H1 (cell line): ENCODE results near the gene WDR7. TPM values are rescaled to one million over a fixed set of nuclear protein-coding genes. Genes with fewer than 3 reads are reported as not detected.

ENCODE experiments used
- CTCF ChIA-PET: fragments of 300-600 bp; sonication (Branson Sonifier 250); formaldehyde crosslinking; loops from one replicate; lab custom pipeline; 2021; ENCODE audit not compliant: partially characterized antibody; lab: Charles Lee
- POLR2A ChIA-PET: fragments of 300-600 bp; sonication (Branson Sonifier 250); formaldehyde crosslinking; loops from one replicate; lab custom pipeline; 2021; ENCODE audit warnings: inconsistent platforms; ENCODE audit not compliant: partially characterized antibody; lab: Charles Lee
- DNase-seq, 2 experiments: peaks; one replicate each; pipeline versions ENCODE4 v3.0.0 to v3.0.0-alpha.2; 2010 to 2022; ENCODE audit warnings: low spot score in 2 of 2, low read depth in 1 of 2, mixed read lengths in 1 of 2
- FAIRE-seq: peaks from 2 replicates; lab custom pipeline; 2011; peaks lifted over from hg19 to GRCh38; lab: Jason Lieb, UNC
- H2AFZ ChIP-seq: 2 replicates; pipeline ENCODE4 v1.8.1; 2012; ENCODE audit warnings: low read length, inconsistent platforms
- H2AK5ac ChIP-seq: 2 replicates; pipeline ENCODE4 v1.6.1; 2013; ENCODE audit warnings: low read depth, low read length
- H2BK120ac ChIP-seq: replicated peaks from 2 replicates; pipeline ENCODE3; 2013; ENCODE audit warnings: low read depth, low read length, inconsistent platforms
- H2BK12ac ChIP-seq: 2 replicates; pipeline ENCODE4 v1.6.1; 2013; ENCODE audit warnings: low read depth, low read length
- H2BK15ac ChIP-seq: 2 replicates; pipeline ENCODE4 v1.6.1; 2013; ENCODE audit warnings: low read length
- H2BK20ac ChIP-seq: 2 replicates; pipeline ENCODE4 v1.6.1; 2013; ENCODE audit warnings: low read length
- H2BK5ac ChIP-seq: 2 replicates; pipeline ENCODE4 v1.6.1; 2013; ENCODE audit warnings: low read depth, low read length
- H3K14ac ChIP-seq: 2 replicates; pipeline ENCODE4 v1.6.1; 2013; ENCODE audit warnings: inconsistent platforms; ENCODE audit not compliant: insufficient read length
- H3K18ac ChIP-seq: 2 replicates; pipeline ENCODE4 v1.6.1; 2013; ENCODE audit warnings: low read length; ENCODE audit errors: extremely low read depth
- H3K23ac ChIP-seq: 2 replicates; pipeline ENCODE4 v1.6.1; 2013; ENCODE audit warnings: inconsistent platforms; ENCODE audit not compliant: insufficient read length
- H3K23me2 ChIP-seq: 2 replicates; pipeline ENCODE4 v1.6.1; 2013; ENCODE audit warnings: low read depth, low read length
- H3K27ac ChIP-seq: 2 replicates; pipeline ENCODE4 v1.6.1; 2011; ENCODE audit warnings: low read depth, low read length, inconsistent platforms
- H3K27me3 ChIP-seq, 4 experiments: replicated peaks in 1 of 4; 1 replicate in 1 of 4; 2 replicates in 3 of 4; pipeline versions ENCODE4 v1.6.1 to v1.8.1; 2011 to 2013; ENCODE audit warnings: low read length in 3 of 4, mild to moderate bottlenecking in 3 of 4, inconsistent platforms in 2 of 4, mixed read lengths in 2 of 4, moderate library complexity in 1 of 4; ENCODE audit not compliant: control insufficient read depth in 3 of 4, insufficient read depth in 3 of 4; ENCODE audit errors: extremely low read depth in 1 of 4
- H3K36me3 ChIP-seq, 4 experiments: 2 replicates each; pipeline versions ENCODE4 v1.6.1 to v1.8.1; 2011 to 2013; ENCODE audit warnings: mild to moderate bottlenecking in 4 of 4, low read length in 3 of 4, moderate library complexity in 2 of 4, control low read depth in 1 of 4, inconsistent platforms in 1 of 4; ENCODE audit not compliant: insufficient read depth in 4 of 4, control insufficient read depth in 2 of 4
- H3K4ac ChIP-seq: replicated peaks from 2 replicates; pipeline ENCODE3; 2013; ENCODE audit warnings: low read length, low read depth, mixed read lengths, inconsistent platforms; ENCODE audit not compliant: insufficient read length
- H3K4me1 ChIP-seq, 4 experiments: replicated peaks in 1 of 4; 1 replicate in 1 of 4; 2 replicates in 3 of 4; pipeline versions ENCODE4 v1.6.1 to v1.8.1; 2011 to 2013; ENCODE audit warnings: low read length in 3 of 4, inconsistent platforms in 2 of 4, mixed read lengths in 1 of 4; ENCODE audit not compliant: insufficient read depth in 4 of 4, control insufficient read depth in 3 of 4
- H3K4me2 ChIP-seq, 2 experiments: 2 replicates each; pipeline versions ENCODE4 v1.6.1 to v1.8.1; 2011 to 2013; ENCODE audit warnings: low read depth in 2 of 2, low read length in 2 of 2, control low read depth in 1 of 2, inconsistent platforms in 1 of 2, mild to moderate bottlenecking in 1 of 2; ENCODE audit not compliant: insufficient read depth in 1 of 2
- H3K4me3 ChIP-seq, 4 experiments: fragments of 200-600, 300-600 bp in 1 of 4; sonication (generic), shearing (Covaris generic), sonication (Bioruptor Twin) in 1 of 4; 2 replicates each; pipeline versions ENCODE4 v1.5.1 to v1.8.1; 2011 to 2016; ENCODE audit warnings: low read length in 4 of 4, low read depth in 3 of 4, control low read depth in 2 of 4, inconsistent platforms in 2 of 4, mild to moderate bottlenecking in 2 of 4, mixed read lengths in 1 of 4, moderate library complexity in 1 of 4; ENCODE audit not compliant: insufficient read depth in 2 of 4; ENCODE audit errors: extremely low read depth in 1 of 4
- H3K56ac ChIP-seq: replicated peaks from 2 replicates; pipeline ENCODE3; 2013; ENCODE audit warnings: low read depth, mild to moderate bottlenecking, mixed read lengths, low read length, inconsistent platforms; ENCODE audit not compliant: insufficient read length
- H3K79me1 ChIP-seq: 2 replicates; pipeline ENCODE4 v1.6.1; 2013; ENCODE audit warnings: low read depth, low read length, control low read depth
- H3K79me2 ChIP-seq, 2 experiments: 2 replicates each; pipeline versions ENCODE4 v1.6.1 to v1.8.1; 2012 to 2013; ENCODE audit warnings: low read length in 2 of 2, mild to moderate bottlenecking in 2 of 2, inconsistent platforms in 1 of 2; ENCODE audit not compliant: insufficient read depth in 2 of 2, control insufficient read depth in 1 of 2
- H3K9ac ChIP-seq, 4 experiments: replicated peaks in 1 of 4; 1 replicate in 1 of 4; 2 replicates in 3 of 4; pipeline versions ENCODE4 v1.6.1 to v1.8.1; 2011 to 2013; ENCODE audit warnings: low read depth in 3 of 4, low read length in 3 of 4, control low read depth in 2 of 4, mild to moderate bottlenecking in 2 of 4, moderate library complexity in 2 of 4, inconsistent platforms in 1 of 4; ENCODE audit errors: extremely low read depth in 1 of 4
- H3K9me3 ChIP-seq, 2 experiments: 2 replicates each; pipeline versions ENCODE4 v1.6.1 to v1.8.1; 2012 to 2013; ENCODE audit warnings: mild to moderate bottlenecking in 2 of 2, moderate library complexity in 2 of 2, control low read depth in 1 of 2, inconsistent platforms in 1 of 2, low read depth in 1 of 2, low read length in 1 of 2, mixed read lengths in 1 of 2; ENCODE audit not compliant: insufficient read depth in 2 of 2
- H4K20me1 ChIP-seq, 2 experiments: replicated peaks in 1 of 2; 2 replicates each; pipeline versions ENCODE3 to v1.8.1; 2011 to 2013; ENCODE audit warnings: inconsistent platforms in 2 of 2, low read length in 2 of 2, mild to moderate bottlenecking in 1 of 2; ENCODE audit not compliant: insufficient read depth in 2 of 2, control insufficient read depth in 1 of 2
- H4K5ac ChIP-seq: 2 replicates; pipeline ENCODE4 v1.6.1; 2013; ENCODE audit warnings: low read length, low read depth, mixed read lengths, inconsistent platforms; ENCODE audit not compliant: insufficient read length
- H4K8ac ChIP-seq: 2 replicates; pipeline ENCODE4 v1.8.0; 2013; ENCODE audit warnings: mild to moderate bottlenecking, moderate library complexity, low read length, inconsistent platforms; ENCODE audit not compliant: insufficient read depth; ENCODE audit errors: extremely low read depth
- H4K91ac ChIP-seq: replicated peaks from 2 replicates; pipeline ENCODE3; 2013; ENCODE audit warnings: low read length, mixed read lengths, inconsistent platforms; ENCODE audit not compliant: insufficient read length
- BRCA1 ChIP-seq: IDR thresholded peaks from 2 replicates; pipeline ENCODE4 v1.6.1; 2012; ENCODE audit warnings: low read depth, low read length, improper control_type of control experiment
- CEBPB ChIP-seq: IDR thresholded peaks from 2 replicates; pipeline ENCODE4 v1.6.1; 2012; ENCODE audit warnings: low read depth, low read length
- CHD1 ChIP-seq: IDR thresholded peaks from 2 replicates; pipeline ENCODE4 v1.6.1; 2012; ENCODE audit warnings: low read depth, low read length, improper control_type of control experiment
- EGR1 ChIP-seq: IDR thresholded peaks from 2 replicates; pipeline ENCODE4 v1.6.1; 2011; ENCODE audit warnings: low read depth, low read length, borderline replicate concordance
- JUN ChIP-seq: IDR thresholded peaks from 2 replicates; pipeline ENCODE4 v1.6.1; 2011; ENCODE audit warnings: low read depth, mild to moderate bottlenecking, improper control_type of control experiment, low read length
- JUND ChIP-seq: IDR thresholded peaks from 2 replicates; pipeline ENCODE4 v1.6.1; 2011; ENCODE audit warnings: mild to moderate bottlenecking, improper control_type of control experiment, low read length
- KDM1A ChIP-seq: fragments of 200-600, 300-600 bp; sonication (generic); IDR thresholded peaks from 2 replicates; pipeline ENCODE4 v1.7.1; 2016; ENCODE audit warnings: mild to moderate bottlenecking, low read length, borderline replicate concordance
- MAFK ChIP-seq: IDR thresholded peaks from 2 replicates; pipeline ENCODE4 v1.6.1; 2012; ENCODE audit warnings: low read depth, mild to moderate bottlenecking, improper control_type of control experiment, low read length
- POLR2A ChIP-seq, 2 experiments: IDR thresholded peaks; 1 replicate in 1 of 2; 2 replicates in 1 of 2; pipeline ENCODE4 v1.6.1; 2011; ENCODE audit warnings: low read depth in 2 of 2, low read length in 2 of 2, mild to moderate bottlenecking in 2 of 2; ENCODE audit errors: control extremely low read depth in 1 of 2
- POU5F1 ChIP-seq: IDR thresholded peaks from 2 replicates; pipeline ENCODE4 v1.6.1; 2011; ENCODE audit warnings: low read depth, mild to moderate bottlenecking, low read length, moderate library complexity
- RNF2 ChIP-seq: fragments of 200-900, 300-1000 bp; sonication (generic); IDR thresholded peaks from 2 replicates; pipeline ENCODE4 v1.7.1; 2016; ENCODE audit warnings: borderline replicate concordance, low read depth, mild to moderate bottlenecking, antibody characterized with exemption, low read length; ENCODE audit not compliant: poor library complexity, severe bottlenecking; ENCODE audit errors: missing control alignments
- SIX5 ChIP-seq: IDR thresholded peaks from 2 replicates; pipeline ENCODE4 v1.6.1; 2011; ENCODE audit warnings: mild to moderate bottlenecking, low read depth, low read length
- SP1 ChIP-seq: IDR thresholded peaks from 2 replicates; pipeline ENCODE4 v1.6.1; 2011; ENCODE audit warnings: low read depth, low read length
- SRF ChIP-seq: IDR thresholded peaks from 2 replicates; pipeline ENCODE4 v1.6.1; 2011; ENCODE audit warnings: mild to moderate bottlenecking, low read depth, low read length, moderate library complexity
- SUZ12 ChIP-seq: fragments of 200-600 bp; sonication (generic); IDR thresholded peaks from 2 replicates; pipeline ENCODE4 v1.6.1; 2012; ENCODE audit warnings: mild to moderate bottlenecking, inconsistent platforms, low read length, moderate library complexity, mixed read lengths
- YY1 ChIP-seq: IDR thresholded peaks from 2 replicates; pipeline ENCODE4 v1.6.1; 2011; ENCODE audit warnings: low read depth, mild to moderate bottlenecking, low read length
- WGBS, 2 experiments: shearing (Covaris generic) in 1 of 2; methylation state at CpG; one replicate each; pipeline versions ENCODE4 v1.1.6 to v1.1.7; 2013 to 2015; ENCODE audit warnings: low lambda C conversion rate in 2 of 2, mixed read lengths in 2 of 2, inconsistent platforms in 1 of 2, low coverage in 1 of 2, missing lambda C conversion rate in 1 of 2; ENCODE audit not compliant: insufficient replicate concordance in 2 of 2, insufficient coverage in 1 of 2, insufficient read length in 1 of 2; ENCODE audit errors: extremely low coverage in 1 of 2, missing lambda C conversion rate in 1 of 2; 5-methylcytosine and 5-hydroxymethylcytosine counted together
- polyA plus RNA-seq, 7 experiments: library from polyadenylated mRNA; depleted of rRNA in 3 of 7; stranded (reverse) in 5 of 7; unstranded in 2 of 7; fragments of >200 nt in 5 of 7; fragments of 200-250 nt in 2 of 7; gene quantifications; 1 replicate in 5 of 7; 2 replicates in 1 of 7; 4 replicates in 1 of 7; pipeline versions ENCODE4 v1.2.1 to v1.2.3, GENCODE V29; 2011 to 2013; ENCODE audit warnings: missing spikeins in 2 of 7, mixed read lengths in 2 of 7
- total RNA-seq: library from RNA; stranded (reverse); fragmentation: NEBNext Ultra II Directional; extraction: Animal tissue kit (Norgen Biotek cat#: 25700); gene quantifications from 2 replicates; pipeline ENCODE4 v1.2.1, GENCODE V29; 2021

Gene WDR7
- total and polyA plus RNA-seq, 2 of the 8 experiments (the other 6 are each of a cell fraction or from before 2014, with no cell fraction given), result 5.5 to 15.2 TPM

DNA sequence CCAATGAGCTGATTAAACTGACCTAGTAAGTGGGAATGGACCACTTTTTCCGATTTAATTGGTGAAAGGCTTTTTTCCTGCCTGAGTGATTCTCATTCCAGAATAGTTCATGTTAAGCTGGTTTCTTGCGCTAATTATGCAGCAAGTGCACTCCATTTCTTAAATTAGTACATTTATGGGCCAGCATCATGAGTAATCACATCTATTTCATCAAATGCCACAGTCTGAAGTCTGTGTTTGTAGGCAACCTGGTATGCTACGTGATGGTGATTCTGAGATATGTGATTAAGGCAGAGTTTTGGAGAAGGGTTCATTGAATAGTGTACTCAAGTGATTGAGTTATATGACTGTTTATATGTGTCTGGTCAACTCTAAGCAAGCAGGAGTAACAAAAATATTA is 367.7 kb downstream of the WDR7 start:
- ChIA-PET POLR2A (no interaction called here), CTCF (interaction anchor here (2.7 kb wide), 1 partner anchor 11 kb away, joined by 9 read pairs; no protein-coding TSS in a partner anchor)
- Histone ChIP-seq H3K9me3 (no peaks in the 10 kb centered on the region), H3K36me3 (no peaks in the 10 kb centered on the region), H2BK5ac (no peak overlapping the region), H4K8ac (no peak overlapping the region), H2BK120ac (no peak overlapping the region), H3K56ac (no peak overlapping the region), H3K27ac (no peak overlapping the region), H4K5ac (no peak overlapping the region), H3K18ac (no peak overlapping the region), H3K79me1 (no peaks in the 10 kb centered on the region), H3K23ac (no peak overlapping the region), H2BK20ac (no peak overlapping the region), H3K23me2 (no peaks in the 10 kb centered on the region), H4K91ac (no peak overlapping the region), H3K4me2 (no peak overlapping the region), H3K27me3 (no peaks in the 10 kb centered on the region), H3K4me3 (no peak overlapping the region), H3K4me1 (peaks cover 0 to 8% (median 5%) of the 10 kb centered on the region in 4 experiments; a peak in 3 of 7 replicates), H3K4ac (no peak overlapping the region), H4K20me1 (no peaks in the 10 kb centered on the region), H2AK5ac (no peak overlapping the region), H2BK15ac (no peak overlapping the region), H3K9ac (no peak overlapping the region), H3K14ac (no peak overlapping the region), H2AFZ (no peak overlapping the region), H3K79me2 (no peaks in the 10 kb centered on the region), H2BK12ac (no peak overlapping the region)
- no peak for DNase-seq
- 93% methylated on average over 3 of the region's 3 CpGs; no CpG with 5 or more reads in 1 of the 2 experiments for WGBS, 2 experiments
- no peak for FAIRE-seq
- TF ChIP-seq POLR2A (IDR thresholded peaks at IDR 0.05; ENCODE audit: control extremely low read depth in 1 of 2, low read depth in 2 of 2, low read length in 2 of 2), result no peak
- TF ChIP-seq POU5F1, result no peak
- no peak for TF ChIP-seq SP1
- TF ChIP-seq CHD1, result no peak
- TF ChIP-seq EGR1, result no peak
- no peak for TF ChIP-seq SUZ12
- no peak for TF ChIP-seq RNF2
- no peak for TF ChIP-seq KDM1A
- no peak for TF ChIP-seq SIX5
- no peak for TF ChIP-seq YY1
- no peak for TF ChIP-seq CEBPB
- no peak for TF ChIP-seq SRF
- TF ChIP-seq JUND, result no peak
- no peak for TF ChIP-seq BRCA1
- TF ChIP-seq JUN, result no peak
- no peak for TF ChIP-seq MAFK
